Stimulated activated CD8-positive, alpha-beta memory T cell treated with anti-CD3 and anti-CD28 coated beads, Interleukin-7, amount 100 ng/mL, for 4 hours (primary cell): Measurements from ENCODE around the gene CDC42SE2.
A peak's percentile ranks its signal among the peaks of the same experiment; 100 is the strongest.
"Not testable (repeated sequence)": the region's sequence is repeated elsewhere in the genome, so short reads cannot be mapped to it uniquely, and the experiment has no call there.

Experiments
- DNase-seq, 2 donors: peaks; one replicate each; pipeline ENCODE4 v3.0.0-alpha.2; 2020; ENCODE audit warnings: low read depth in 2 of 2

Gene CDC42SE2

DNA sequence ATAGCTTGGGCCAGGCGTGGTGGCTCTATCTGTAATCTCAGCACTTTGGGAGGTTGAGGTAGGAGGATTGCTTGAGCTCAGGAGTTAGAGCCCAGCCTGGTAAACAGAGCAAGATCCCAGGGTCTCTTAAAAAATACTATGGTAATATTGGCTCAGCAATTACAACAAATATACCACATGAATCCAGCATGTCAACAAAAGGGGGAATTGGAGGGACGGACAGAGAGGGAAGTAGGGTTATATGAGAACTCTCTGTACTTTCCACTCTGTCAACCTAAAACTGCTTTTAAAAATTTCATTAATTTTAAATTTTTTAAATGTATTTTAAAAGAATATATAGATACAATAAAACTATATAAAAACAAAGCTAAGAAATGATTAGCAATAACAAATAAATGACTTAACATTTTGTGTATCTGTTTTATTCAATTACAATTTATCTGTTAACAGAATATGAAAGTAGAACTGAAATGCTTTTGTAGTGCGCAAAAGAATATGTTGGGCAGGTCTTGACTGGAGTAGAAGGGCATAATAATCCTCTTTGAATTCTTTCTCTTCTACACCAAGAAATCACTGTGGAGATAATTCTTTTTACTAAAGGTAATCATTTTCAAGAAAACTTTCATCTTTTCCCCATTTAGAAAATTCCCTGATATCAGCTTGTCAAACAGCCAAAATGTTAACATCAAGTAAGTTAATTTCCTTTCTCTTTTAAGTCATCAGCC lies 12.9 kb upstream of the CDC42SE2 start:
- DNase-seq = no peak

- DNase-seq = peak; percentile 69 to 73
Observed at GRCh38 chr5:131252824-131253171, 11.1 kb upstream of the CDC42SE2 start.

GRCh38 chr5:131254025-131254424 lies 9.8 kb upstream of the CDC42SE2 start:
- not testable (repeated sequence) for DNase-seq

DNA sequence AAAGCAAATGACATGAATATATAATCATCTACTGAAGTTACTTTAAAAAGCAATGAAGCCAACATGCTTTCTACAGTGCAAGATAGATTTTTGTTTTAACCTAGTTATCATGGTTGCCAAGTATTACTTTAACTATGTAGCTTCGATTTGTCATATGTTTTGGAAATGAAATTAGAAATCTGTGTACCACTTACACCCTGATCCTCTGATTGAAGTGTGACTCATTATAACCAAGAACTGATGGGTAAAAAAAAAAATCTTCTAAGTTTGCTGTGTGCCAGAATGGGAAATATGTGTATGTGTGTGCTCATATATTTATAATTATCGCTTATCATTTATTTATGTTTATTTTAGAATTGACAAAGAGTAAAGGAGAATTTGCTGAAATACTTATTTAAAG lies 9.1 kb upstream of the CDC42SE2 start:
- no peak for DNase-seq

DNA sequence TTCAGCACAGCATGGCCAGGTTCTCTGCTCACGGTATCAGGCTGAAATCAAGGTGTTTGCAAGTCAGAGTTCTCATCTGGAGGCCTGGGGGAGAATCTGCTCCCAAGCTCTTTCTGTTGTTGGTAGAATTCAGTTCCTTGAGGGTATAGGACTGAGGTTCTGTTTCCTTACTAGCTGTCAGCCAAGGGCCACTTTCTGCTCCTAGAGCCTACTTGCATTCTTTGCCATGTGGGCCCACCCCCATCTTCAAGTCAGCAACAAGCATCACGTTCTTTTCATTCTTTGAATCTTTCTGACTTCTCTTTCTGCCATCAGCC lies 7.4 kb upstream of the CDC42SE2 start:
- no peak for DNase-seq

DNA sequence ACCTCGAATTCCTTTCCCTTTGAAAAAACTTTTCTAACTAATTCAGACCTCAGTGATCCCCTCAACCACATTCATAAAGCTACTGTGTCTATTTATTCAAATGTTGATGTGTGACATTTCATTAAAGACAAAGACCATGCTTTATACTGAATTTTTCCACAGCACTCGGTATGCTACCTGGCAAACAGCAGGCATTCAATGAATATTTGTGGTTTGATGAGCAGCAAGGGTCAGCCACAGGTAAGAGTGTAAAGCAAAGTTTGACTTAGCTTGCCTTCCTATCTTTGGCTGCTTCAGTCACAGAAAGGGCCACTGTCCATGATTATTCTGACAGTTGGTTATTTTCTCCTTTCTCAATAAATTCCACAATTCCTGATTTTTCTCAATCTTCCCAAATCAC lies 5.1 kb upstream of the CDC42SE2 start:
- no peak for DNase-seq

DNA sequence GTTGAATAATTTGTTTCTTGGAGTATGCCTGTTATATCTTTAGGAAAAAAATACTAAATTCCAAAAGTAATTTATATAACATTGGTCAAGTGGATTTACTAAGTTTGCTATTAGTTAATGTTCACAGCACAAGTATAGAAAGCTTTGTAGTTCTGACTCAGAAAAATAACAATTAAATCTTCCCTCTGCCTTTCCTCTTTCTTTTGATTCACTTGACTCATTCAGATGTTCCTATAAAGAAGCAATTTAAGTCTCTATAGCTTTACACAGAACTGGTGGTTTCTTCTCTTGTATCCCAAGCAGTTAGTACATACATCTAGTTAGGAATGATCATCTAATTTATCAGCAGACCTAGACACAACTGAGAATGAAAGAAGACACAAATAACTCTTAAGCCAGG lies 4.5 kb upstream of the CDC42SE2 start:
- DNase-seq = no peak

DNA sequence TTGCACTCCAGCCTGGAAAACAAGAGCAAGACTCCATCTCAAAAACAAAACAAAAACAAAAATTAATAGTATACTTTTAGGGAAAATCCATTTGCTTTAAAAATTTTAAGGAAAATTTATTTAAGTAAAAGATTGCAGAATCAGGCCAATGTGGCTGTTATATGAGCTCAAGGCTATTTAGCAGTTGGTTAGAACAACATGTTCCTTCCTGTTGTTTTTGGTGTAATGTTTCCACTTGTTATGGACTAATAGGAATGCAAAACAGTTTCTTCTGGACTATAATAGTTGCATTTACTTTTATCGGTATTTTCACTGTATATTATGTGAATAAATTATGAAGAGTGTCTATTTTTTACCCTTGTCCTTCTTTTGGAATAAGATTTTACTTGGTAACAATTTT lies 3.0 kb upstream of the CDC42SE2 start:
- DNase-seq = no peak

- DNase-seq = no peak
Observed at GRCh38 chr5:131261483-131261882, 2.4 kb upstream of the CDC42SE2 start.

GRCh38 chr5:131262953-131263541 lies 806 bp upstream of the CDC42SE2 start:
- no peak for DNase-seq

GRCh38 chr5:131264451-131265099 lies 722 bp downstream of the CDC42SE2 start:
- DNase-seq = peak; percentile 30 to 34

- no peak for DNase-seq
Observed at GRCh38 chr5:131265311-131265803, 1.5 kb downstream of the CDC42SE2 start.

- no peak for DNase-seq
Observed at GRCh38 chr5:131266370-131267060, 2.7 kb downstream of the CDC42SE2 start.

GRCh38 chr5:131268758-131269370 lies 5.0 kb downstream of the CDC42SE2 start:
- no peak for DNase-seq

GRCh38 chr5:131270809-131271208 lies 7.0 kb downstream of the CDC42SE2 start:
- no peak for DNase-seq

GRCh38 chr5:131271888-131272287 lies 8.0 kb downstream of the CDC42SE2 start:
- not testable (repeated sequence) for DNase-seq

DNA sequence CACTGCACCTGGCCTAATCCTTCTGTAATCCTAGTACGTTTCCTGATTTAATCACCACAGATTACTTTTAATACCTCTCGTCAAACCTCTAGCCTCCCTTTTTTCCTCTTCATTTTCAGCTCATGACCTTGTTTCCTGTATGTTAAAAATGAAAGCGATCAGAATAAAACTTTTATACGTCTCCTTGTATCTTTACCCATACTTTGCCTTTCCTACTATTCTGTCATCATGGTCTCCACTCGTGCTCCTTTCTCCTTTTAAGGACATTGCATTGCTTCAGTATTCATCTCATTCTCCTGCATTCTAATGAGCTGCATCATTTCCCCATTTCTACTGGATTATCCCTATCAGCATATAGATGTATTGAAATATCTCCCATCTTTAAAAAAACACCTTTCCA lies 8.5 kb downstream of the CDC42SE2 start:
- DNase-seq = no peak

GRCh38 chr5:131272724-131273123 lies 8.9 kb downstream of the CDC42SE2 start:
- DNase-seq = no peak

DNA sequence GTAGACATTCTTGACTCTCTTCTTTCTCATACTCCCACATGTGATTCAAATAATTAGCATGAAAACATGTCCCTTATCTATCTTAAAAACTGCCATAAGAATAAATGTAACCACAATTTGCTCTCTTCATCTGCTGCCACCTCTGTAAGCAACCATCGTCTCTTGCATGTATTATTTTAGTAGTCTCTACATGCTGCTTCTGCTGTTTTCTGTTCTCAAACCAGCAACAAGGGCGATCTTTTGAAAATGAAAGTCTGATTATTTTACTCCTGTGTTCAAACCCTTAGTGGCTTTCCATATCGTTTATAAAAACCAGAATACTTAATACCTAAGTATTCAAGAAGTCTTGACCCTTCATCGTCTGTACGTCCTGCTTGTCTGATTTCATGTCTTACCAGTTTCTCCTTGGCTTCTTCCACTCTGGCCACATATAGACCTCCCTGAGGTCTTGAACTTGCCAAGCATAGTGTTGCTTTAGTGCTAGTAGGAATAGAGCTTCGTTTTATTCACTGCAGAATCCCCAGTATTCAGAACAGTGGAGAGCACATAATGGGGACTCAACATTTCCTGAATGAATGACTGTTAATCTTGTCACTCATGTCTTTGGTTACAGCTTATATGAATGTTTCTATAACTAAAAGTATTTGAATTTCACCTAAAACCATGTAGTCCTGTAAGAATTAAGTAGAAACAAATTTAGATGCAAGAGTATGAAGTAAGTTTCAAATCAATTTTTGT lies 10.6 kb downstream of the CDC42SE2 start:
- DNase-seq = no peak

- DNase-seq = peak in 1 of 2 donors; percentile 45
Observed at GRCh38 chr5:131276072-131276471, 12.2 kb downstream of the CDC42SE2 start.

DNA sequence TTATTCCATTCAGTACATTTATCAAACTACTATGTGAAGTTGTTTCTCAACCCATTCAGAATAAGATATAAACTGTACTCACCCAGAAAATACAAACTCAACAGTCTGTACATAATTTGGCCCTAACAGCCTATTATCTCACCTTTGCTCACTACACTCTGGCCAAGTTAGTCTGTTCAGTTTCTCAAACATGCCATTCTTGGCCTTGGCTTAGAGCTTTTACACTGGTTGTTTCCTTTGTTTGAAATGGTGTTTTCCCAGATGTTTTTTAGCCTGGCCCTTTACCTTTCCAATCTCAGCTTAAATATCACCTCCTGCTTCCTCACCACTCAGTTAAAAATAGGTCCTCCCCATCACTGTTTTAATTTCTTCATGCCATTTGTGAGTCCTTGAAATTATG lies 13.6 kb downstream of the CDC42SE2 start:
- no peak for DNase-seq
